Calu3 (cell line): Measurements from ENCODE around the gene PCDHGB7. TPM values are rescaled to one million over a fixed set of nuclear protein-coding genes. Genes with fewer than 3 reads are reported as not detected.
"Not testable (repeated sequence)": the region's sequence is repeated elsewhere in the genome, so short reads cannot be mapped to it uniquely, and the experiment has no call there.

ENCODE experiments used
- Bru-seq: library from RNA; stranded (reverse); fragments of 400-500 nt; gene quantifications from one replicate; lab custom pipeline; 2021; lab: Mats Ljungman, UMichigan
- BruChase-seq, 2 experiments: library from RNA; stranded (reverse); fragments of 400-500 nt; gene quantifications; one replicate each; lab custom pipeline; 2021; lab: Mats Ljungman, UMichigan
- BruUV-seq: library from RNA; stranded (reverse); fragments of 400-500 nt; replicated peaks from 2 replicates; lab custom pipeline; 2021; lab: Mats Ljungman, UMichigan
- CTCF ChIA-PET: fragments of 300-600 bp; sonication (Branson Sonifier 250); formaldehyde crosslinking; loops from one replicate; lab custom pipeline; 2022; ENCODE audit warnings: antibody characterized with exemption; lab: Charles Lee
- DNase-seq: peaks from one replicate; pipeline ENCODE4 v3.0.0; 2022
- H3K27ac Mint-ChIP-seq: one replicate; pipeline ENCODE4 v1.8.0; 2022; ENCODE audit warnings: mixed read lengths; ENCODE audit not compliant: unreplicated experiment
- H3K27me3 Mint-ChIP-seq: one replicate; pipeline ENCODE4 v1.8.0; 2022; ENCODE audit warnings: mixed read lengths; ENCODE audit not compliant: unreplicated experiment
- H3K36me3 Mint-ChIP-seq: one replicate; pipeline ENCODE4 v1.8.0; 2022; ENCODE audit warnings: mild to moderate bottlenecking, moderate library complexity, mixed read lengths; ENCODE audit not compliant: insufficient read depth, unreplicated experiment
- H3K4me1 Mint-ChIP-seq: one replicate; pipeline ENCODE4 v1.8.0; 2022; ENCODE audit warnings: mild to moderate bottlenecking, low read depth, mixed read lengths; ENCODE audit not compliant: unreplicated experiment
- H3K4me3 Mint-ChIP-seq: one replicate; pipeline ENCODE4 v1.8.0; 2022; ENCODE audit warnings: mild to moderate bottlenecking, low read depth, moderate library complexity, mixed read lengths; ENCODE audit not compliant: unreplicated experiment
- H3K9me3 Mint-ChIP-seq: one replicate; pipeline ENCODE4 v1.8.0; 2022; ENCODE audit warnings: low read depth, mixed read lengths; ENCODE audit not compliant: unreplicated experiment
- intact Hi-C: fragments of 100-400 bp; cut with micrococcal nuclease; formaldehyde crosslinking; loops from one replicate; pipeline ENCODE4 v1.10.0; 2022; ENCODE audit not compliant: unreplicated experiment
- long read RNA-seq: library from polyadenylated mRNA; stranded (forward); transcript quantifications from one replicate; pipeline ENCODE4 v2.0.0, GENCODE V29; 2022
- total RNA-seq: library from RNA; stranded (reverse); gene quantifications from 2 replicates; pipeline ENCODE4 v1.2.3, GENCODE V29; 2022
- TF ChIP-seq, protein P1 (sequence below): fragments of 200-600 bp; IDR thresholded peaks from one replicate; pipeline ENCODE4 v1.8.0; 2022; ENCODE audit warnings: antibody characterized with exemption; ENCODE audit not compliant: unreplicated experiment

Gene PCDHGB7
- total RNA-seq (9.8 and 13.6 TPM in 2 replicates), Bru-seq, nascent RNA (percentile 69 among the genes with signal in this experiment), BruChase-seq, experiment 1, labeled RNA remaining after a 6-hour chase (percentile 93 among the genes with signal in this experiment), BruChase-seq, experiment 2, labeled RNA remaining after a 2-hour chase (percentile 87 among the genes with signal in this experiment)
- long read RNA-seq, full-length matches to known transcripts, result 1 of 3 reads
- long read RNA-seq, partial matches to known transcripts, result 1 of 3 reads
- long read RNA-seq, other reads (novel, unspliced or antisense), result 1 of 3 reads

DNA sequence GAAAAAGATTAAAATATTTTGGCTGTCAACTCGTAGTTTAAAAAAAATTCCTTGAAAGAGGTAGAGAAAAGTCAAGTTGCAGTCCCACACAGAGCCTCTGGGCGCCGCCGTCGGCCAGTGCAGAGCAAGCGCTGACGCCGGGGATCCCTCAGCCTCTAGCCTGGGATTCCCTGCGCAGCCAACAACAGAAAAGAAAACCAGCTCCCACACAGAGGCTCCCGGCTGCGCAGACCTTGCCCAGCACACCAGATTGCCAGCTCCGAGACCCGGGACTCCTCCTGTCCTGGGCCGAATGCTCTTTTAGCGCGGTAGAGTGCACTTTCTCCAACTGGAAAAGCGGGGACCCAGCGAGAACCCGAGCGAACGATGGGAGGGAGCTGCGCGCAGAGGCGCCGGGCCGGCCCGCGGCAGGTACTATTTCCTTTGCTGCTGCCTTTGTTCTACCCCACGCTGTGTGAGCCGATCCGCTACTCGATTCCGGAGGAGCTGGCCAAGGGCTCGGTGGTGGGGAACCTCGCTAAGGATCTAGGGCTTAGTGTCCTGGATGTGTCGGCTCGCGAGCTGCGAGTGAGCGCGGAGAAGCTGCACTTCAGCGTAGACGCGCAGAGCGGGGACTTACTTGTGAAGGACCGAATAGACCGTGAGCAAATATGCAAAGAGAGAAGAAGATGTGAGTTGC, at the start of gene PCDHGB7:
TSS of gene PCDHGB7 (plus strand) at position 184 of the 679 bp plus-strand sequence. CDS start at position 367, 183 bp downstream.
- DNase-seq, result peak; percentile 88
- peak within 1 kb of the TSS; percentile 69 for H3K4me3 Mint-ChIP-seq
- peak within 1 kb of the TSS; percentile 66 for H3K27ac Mint-ChIP-seq
- H3K36me3 Mint-ChIP-seq, result peaks cover 37% of the 10 kb centered on the region
- intact Hi-C loops, result loop anchor here (1.0 kb wide), 2 partner anchors 107 to 141 kb away; no protein-coding TSS in a partner anchor
- H3K27me3 Mint-ChIP-seq, H3K4me1 Mint-ChIP-seq, BruUV-seq: not testable (repeated sequence)
- peaks cover 20% of the 10 kb centered on the region for H3K9me3 Mint-ChIP-seq
- CTCF ChIA-PET, result interaction anchor here (0.6 to 1.7 kb wide), 14 partner anchors 9 to 202 kb away, joined by 3 to 14 read pairs (median 5); partner anchors contain the start of genes DIAPH1, PCDHB14, PCDHGA9 and PCDHGB5
- TF ChIP-seq, protein P1, sequence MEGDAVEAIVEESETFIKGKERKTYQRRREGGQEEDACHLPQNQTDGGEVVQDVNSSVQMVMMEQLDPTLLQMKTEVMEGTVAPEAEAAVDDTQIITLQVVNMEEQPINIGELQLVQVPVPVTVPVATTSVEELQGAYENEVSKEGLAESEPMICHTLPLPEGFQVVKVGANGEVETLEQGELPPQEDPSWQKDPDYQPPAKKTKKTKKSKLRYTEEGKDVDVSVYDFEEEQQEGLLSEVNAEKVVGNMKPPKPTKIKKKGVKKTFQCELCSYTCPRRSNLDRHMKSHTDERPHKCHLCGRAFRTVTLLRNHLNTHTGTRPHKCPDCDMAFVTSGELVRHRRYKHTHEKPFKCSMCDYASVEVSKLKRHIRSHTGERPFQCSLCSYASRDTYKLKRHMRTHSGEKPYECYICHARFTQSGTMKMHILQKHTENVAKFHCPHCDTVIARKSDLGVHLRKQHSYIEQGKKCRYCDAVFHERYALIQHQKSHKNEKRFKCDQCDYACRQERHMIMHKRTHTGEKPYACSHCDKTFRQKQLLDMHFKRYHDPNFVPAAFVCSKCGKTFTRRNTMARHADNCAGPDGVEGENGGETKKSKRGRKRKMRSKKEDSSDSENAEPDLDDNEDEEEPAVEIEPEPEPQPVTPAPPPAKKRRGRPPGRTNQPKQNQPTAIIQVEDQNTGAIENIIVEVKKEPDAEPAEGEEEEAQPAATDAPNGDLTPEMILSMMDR, result peak; percentile 75

DNA sequence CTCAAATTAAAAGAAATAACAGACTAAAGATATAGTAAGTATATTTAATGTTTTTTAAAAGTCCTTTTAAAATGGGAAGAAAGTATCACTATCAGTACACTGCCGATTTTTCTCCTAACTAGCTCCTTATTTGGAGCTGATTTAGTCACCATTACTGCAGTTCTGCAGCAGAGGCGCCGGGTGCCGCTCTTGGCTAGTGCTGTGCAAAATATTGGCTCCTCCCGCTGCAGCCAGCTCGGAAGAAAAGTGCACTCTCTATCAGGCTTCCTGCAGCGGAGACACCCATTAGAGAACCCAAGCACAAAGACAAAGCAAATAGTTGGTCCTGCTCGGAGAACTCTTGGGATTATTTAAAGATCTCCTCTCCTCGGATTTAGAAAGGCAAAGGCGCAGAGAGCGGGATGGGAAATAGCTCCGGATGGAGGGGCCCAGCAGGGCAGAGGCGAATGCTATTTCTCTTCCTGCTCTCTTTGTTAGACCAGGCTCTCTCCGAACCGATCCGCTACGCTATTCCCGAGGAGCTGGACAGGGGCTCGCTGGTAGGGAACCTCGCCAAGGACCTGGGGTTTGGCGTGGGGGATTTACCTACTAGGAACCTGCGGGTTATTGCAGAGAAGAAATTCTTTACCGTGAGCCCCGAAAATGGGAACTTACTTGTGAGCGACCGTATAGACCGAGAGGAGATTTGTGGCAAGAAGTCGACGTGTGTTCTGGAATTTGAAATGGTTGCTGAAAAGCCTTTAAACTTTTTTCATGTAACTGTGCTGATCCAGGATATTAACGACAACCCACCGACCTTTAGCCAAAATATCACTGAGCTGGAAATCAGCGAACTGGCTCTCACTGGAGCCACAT, 47.3 kb upstream of the PCDHGB7 start, which contains the start of gene PCDHGB3:
TSS of gene PCDHGB3 (plus strand) at position 249 of the 855 bp plus-strand sequence. CDS start at position 402, 153 bp downstream.
- intact Hi-C loops, result loop anchor here (1.0 kb wide), 1 partner anchor 191 kb away; no protein-coding TSS in a partner anchor
- H3K27ac Mint-ChIP-seq, result peak within 1 kb of the TSS; percentile 75
- H3K4me1 Mint-ChIP-seq, result no peaks in the 10 kb centered on the region
- no peaks in the 10 kb centered on the region for H3K27me3 Mint-ChIP-seq
- TF ChIP-seq, protein P1, result no peak
- CTCF ChIA-PET, result interaction anchor here (0.7 to 1.4 kb wide), 8 partner anchors 105 to 321 kb away, joined by 3 to 10 read pairs (median 4); partner anchors contain the start of genes PCDHB14 and PCDHGC3
- peaks cover 14% of the 10 kb centered on the region for H3K9me3 Mint-ChIP-seq
- DNase-seq, result peak; percentile 41
- peaks cover 9% of the 10 kb centered on the region for H3K36me3 Mint-ChIP-seq
- H3K4me3 Mint-ChIP-seq, result peak within 1 kb of the TSS; percentile 62
- TSS peak; percentile 60 for BruUV-seq

DNA sequence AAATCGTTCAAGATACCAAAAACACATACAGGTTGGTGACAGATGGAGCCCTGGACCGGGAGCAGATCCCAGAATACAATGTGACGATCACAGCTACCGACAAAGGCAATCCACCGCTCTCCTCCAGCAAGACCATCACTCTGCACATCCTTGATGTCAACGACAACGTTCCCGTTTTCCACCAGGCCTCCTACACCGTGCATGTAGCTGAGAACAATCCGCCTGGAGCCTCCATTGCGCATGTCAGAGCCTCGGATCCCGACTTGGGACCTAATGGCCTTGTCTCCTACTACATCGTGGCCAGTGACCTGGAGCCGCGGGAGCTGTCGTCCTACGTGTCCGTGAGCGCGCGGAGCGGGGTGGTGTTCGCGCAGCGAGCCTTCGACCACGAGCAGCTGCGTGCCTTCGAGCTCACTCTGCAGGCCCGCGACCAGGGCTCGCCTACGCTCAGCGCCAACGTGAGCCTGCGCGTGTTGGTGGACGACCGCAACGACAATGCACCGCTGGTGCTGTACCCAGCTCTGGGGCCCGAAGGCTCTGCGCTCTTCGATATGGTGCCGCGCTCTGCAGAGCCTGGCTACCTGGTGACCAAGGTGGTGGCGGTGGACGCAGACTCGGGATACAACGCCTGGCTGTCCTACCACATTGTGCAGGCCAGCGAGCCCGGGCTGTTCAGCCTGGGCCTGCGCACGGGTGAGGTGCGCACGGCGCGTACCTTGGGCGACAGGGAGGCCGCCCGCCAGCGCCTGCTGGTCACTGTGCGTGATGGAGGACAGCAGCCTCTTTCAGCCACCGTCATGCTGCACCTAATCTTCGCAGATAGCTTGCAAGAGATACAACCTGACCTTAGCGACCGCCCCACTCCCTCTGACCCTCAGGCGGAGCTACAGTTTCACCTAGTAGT, 45.7 kb upstream of the PCDHGB7 start:
- Mint-ChIP-seq H3K27ac (no peak overlapping the region), H3K36me3 (peaks cover 9% of the 10 kb centered on the region), H3K27me3 (no peaks in the 10 kb centered on the region), H3K4me1 (no peaks in the 10 kb centered on the region), H3K4me3 (no peak overlapping the region), H3K9me3 (peaks cover 9% of the 10 kb centered on the region)
- no TSS peak for BruUV-seq
- TF ChIP-seq, protein P1, result no peak
- DNase-seq, result no peak
- CTCF ChIA-PET, result no interaction called here
- intact Hi-C loops, result no loop called here
